GM23248 (cell line): ENCODE data around the gene CNOT2.

Source experiments
- EZH2 ChIP-seq: fragments of 200-600 bp; sonication (generic); IDR thresholded peaks from 2 replicates; pipeline ENCODE4 v1.6.1; 2018; ENCODE audit warnings: antibody characterized with exemption, mild to moderate bottlenecking; ENCODE audit not compliant: insufficient read depth, poor library complexity, severe bottlenecking
- EZH2phosphoT487 ChIP-seq: fragments of 200-600 bp; sonication (generic); IDR thresholded peaks from 2 replicates; pipeline ENCODE4 v1.6.1; 2018; ENCODE audit warnings: antibody characterized with exemption, moderate library complexity, mild to moderate bottlenecking, low read depth; ENCODE audit not compliant: insufficient read depth

DNA sequence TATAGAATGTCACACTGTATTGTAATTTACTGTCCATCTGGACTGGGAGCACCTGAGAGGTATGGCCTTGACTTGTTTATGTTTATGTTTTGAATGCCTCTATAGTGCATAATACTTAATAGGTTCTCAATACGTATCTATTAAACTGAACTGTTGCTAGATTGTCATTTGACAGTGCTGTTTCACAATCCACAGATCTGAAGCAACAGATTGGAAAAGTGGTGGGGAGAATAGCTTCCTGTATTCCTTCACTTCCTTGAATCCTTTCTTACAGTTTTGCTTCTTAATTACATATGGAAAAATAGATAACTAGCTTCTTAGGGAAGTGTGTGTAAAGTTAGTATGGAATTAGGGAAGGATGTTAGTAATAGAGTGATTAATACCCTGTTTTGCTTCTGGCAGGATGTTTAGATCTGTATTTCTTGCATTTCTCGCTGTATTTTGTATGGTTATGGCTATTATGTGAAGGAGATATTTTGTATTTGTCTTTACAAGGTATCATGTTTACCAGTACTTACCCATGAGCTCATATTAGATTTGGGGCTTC is 4.5 kb downstream of the CNOT2 start:
- TF ChIP-seq EZH2, result no peak
- no peak for TF ChIP-seq EZH2phosphoT487
